HL-60 (cell line): ENCODE measurements around the gene TLK2.
"Not testable (repeated sequence)": the region's sequence is repeated elsewhere in the genome, so short reads cannot be mapped to it uniquely, and the experiment has no call there.

ENCODE experiments used
- DNase-seq, 2 experiments: peaks; one replicate each; pipeline ENCODE4 v3.0.0-alpha.2; 2010 to 2020; ENCODE audit warnings: low read depth in 1 of 2, low spot score in 1 of 2
- H3K27ac ChIP-seq: fragments of 250-450 bp; sonication (Bioruptor Pico); replicated peaks from 2 replicates; pipeline ENCODE4 v1.5.1; 2020; ENCODE audit warnings: mild to moderate bottlenecking, moderate library complexity
- H3K27me3 ChIP-seq: fragments of 250-450 bp; sonication (Bioruptor Pico); 2 replicates; pipeline ENCODE4 v1.5.1; 2021; ENCODE audit warnings: mild to moderate bottlenecking, moderate library complexity; ENCODE audit not compliant: insufficient read depth, poor library complexity, severe bottlenecking
- H3K4me3 ChIP-seq: replicated peaks from 2 replicates; pipeline ENCODE4 v1.5.1; 2011; ENCODE audit warnings: mild to moderate bottlenecking, control low read depth, low read length; ENCODE audit not compliant: insufficient read depth
- GABPA ChIP-seq: IDR thresholded peaks from 2 replicates; pipeline ENCODE4 v1.6.1; 2012; ENCODE audit warnings: low read depth
- POLR2AphosphoS5 ChIP-seq: IDR thresholded peaks from 2 replicates; pipeline ENCODE4 v1.6.1; 2012; ENCODE audit warnings: low read depth
- SPI1 ChIP-seq: IDR thresholded peaks from 2 replicates; pipeline ENCODE4 v1.6.1; 2012; ENCODE audit warnings: low read depth, mild to moderate bottlenecking, borderline replicate concordance
- long read RNA-seq: library from polyadenylated mRNA; unstranded; transcript quantifications from one replicate; pipeline ENCODE4 v2.0.0, GENCODE V29; 2020
- TF ChIP-seq, protein P1 (sequence below): IDR thresholded peaks from 2 replicates; pipeline ENCODE4 v1.6.1; 2012; ENCODE audit warnings: low read depth; ENCODE audit not compliant: insufficient replicate concordance
- TF ChIP-seq, protein P2 (sequence below): IDR thresholded peaks from one replicate; pipeline ENCODE4 v1.5.1; 2011; ENCODE audit warnings: low read length, control low read depth, inconsistent platforms; ENCODE audit not compliant: insufficient read depth

The TLK2 gene
- long read RNA-seq, partial matches to known transcripts, result 3 of 10 reads
- long read RNA-seq, other reads (novel, unspliced or antisense), result 4 of 10 reads

GRCh38 chr17:62478424-62478879 lies at the start of gene TLK2:
TLK2 (plus strand) TSS chr17:62478825; CDS start chr17:62481126, 2,301 bp downstream.
- peak within 1 kb of the TSS; percentile 78 for H3K27ac ChIP-seq
- H3K27me3 ChIP-seq, result no peaks in the 10 kb centered on the region
- peak; percentile 50 to 59 for DNase-seq
- peak within 1 kb of the TSS; percentile 49 for H3K4me3 ChIP-seq
- TF ChIP-seq, protein P1, sequence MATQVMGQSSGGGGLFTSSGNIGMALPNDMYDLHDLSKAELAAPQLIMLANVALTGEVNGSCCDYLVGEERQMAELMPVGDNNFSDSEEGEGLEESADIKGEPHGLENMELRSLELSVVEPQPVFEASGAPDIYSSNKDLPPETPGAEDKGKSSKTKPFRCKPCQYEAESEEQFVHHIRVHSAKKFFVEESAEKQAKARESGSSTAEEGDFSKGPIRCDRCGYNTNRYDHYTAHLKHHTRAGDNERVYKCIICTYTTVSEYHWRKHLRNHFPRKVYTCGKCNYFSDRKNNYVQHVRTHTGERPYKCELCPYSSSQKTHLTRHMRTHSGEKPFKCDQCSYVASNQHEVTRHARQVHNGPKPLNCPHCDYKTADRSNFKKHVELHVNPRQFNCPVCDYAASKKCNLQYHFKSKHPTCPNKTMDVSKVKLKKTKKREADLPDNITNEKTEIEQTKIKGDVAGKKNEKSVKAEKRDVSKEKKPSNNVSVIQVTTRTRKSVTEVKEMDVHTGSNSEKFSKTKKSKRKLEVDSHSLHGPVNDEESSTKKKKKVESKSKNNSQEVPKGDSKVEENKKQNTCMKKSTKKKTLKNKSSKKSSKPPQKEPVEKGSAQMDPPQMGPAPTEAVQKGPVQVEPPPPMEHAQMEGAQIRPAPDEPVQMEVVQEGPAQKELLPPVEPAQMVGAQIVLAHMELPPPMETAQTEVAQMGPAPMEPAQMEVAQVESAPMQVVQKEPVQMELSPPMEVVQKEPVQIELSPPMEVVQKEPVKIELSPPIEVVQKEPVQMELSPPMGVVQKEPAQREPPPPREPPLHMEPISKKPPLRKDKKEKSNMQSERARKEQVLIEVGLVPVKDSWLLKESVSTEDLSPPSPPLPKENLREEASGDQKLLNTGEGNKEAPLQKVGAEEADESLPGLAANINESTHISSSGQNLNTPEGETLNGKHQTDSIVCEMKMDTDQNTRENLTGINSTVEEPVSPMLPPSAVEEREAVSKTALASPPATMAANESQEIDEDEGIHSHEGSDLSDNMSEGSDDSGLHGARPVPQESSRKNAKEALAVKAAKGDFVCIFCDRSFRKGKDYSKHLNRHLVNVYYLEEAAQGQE, result no peak
- TF ChIP-seq SPI1 (no peak), POLR2AphosphoS5 (no peak), GABPA (no peak)
- TF ChIP-seq, protein P2, sequence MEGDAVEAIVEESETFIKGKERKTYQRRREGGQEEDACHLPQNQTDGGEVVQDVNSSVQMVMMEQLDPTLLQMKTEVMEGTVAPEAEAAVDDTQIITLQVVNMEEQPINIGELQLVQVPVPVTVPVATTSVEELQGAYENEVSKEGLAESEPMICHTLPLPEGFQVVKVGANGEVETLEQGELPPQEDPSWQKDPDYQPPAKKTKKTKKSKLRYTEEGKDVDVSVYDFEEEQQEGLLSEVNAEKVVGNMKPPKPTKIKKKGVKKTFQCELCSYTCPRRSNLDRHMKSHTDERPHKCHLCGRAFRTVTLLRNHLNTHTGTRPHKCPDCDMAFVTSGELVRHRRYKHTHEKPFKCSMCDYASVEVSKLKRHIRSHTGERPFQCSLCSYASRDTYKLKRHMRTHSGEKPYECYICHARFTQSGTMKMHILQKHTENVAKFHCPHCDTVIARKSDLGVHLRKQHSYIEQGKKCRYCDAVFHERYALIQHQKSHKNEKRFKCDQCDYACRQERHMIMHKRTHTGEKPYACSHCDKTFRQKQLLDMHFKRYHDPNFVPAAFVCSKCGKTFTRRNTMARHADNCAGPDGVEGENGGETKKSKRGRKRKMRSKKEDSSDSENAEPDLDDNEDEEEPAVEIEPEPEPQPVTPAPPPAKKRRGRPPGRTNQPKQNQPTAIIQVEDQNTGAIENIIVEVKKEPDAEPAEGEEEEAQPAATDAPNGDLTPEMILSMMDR, result no peak

- H3K4me3 ChIP-seq, DNase-seq, H3K27me3 ChIP-seq, H3K27ac ChIP-seq: not testable (repeated sequence)
Observed at GRCh38 chr17:62435251-62435650, 43.4 kb upstream of the TLK2 start.

DNA sequence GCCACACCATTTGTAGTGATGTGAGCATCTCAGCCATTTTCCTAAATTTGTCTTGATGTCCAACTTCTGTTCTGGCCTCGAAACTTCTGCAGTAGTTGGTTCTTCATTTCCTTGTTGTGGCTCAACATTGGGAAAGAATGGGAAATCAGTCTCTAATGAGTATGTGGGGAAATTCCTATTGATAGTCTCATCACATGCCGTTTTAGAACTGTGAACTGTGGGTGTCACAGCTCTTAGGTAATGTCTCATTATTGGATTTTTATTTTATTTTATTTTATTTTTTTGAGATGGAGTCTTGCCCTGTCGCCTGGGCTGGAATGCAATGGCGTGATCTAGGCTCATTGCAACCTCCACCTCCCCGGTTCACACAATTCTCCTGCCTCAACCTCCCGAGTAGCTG lies 37.4 kb upstream of the TLK2 start:
- H3K27ac ChIP-seq, DNase-seq, H3K4me3 ChIP-seq, H3K27me3 ChIP-seq: not testable (repeated sequence)

DNA sequence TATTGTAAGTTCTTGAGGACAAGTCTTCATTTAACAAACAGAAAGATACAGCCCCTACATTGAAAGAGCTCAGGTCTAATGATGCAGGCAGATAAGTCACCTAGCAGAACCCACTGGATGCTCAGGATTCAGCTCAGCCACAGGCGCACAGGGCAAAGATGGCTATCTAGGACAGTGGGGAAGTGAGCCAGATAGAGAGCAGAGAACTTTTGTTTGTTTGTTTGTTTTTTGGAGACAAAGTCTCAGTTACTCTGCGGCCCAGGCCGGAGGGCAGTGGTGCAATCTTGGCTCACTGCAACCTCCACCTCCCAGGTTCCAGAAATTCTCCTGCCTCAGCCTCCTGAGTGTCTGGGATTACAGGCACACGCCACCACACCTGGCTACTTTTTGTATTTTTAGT lies 34.6 kb upstream of the TLK2 start:
- TF ChIP-seq SPI1, result no peak
- no peak for TF ChIP-seq GABPA
- TF ChIP-seq, protein P2, result no peak
- TF ChIP-seq POLR2AphosphoS5, result no peak
- TF ChIP-seq, protein P1, result no peak
- H3K27me3 ChIP-seq, result no peaks in the 10 kb centered on the region
- H3K4me3 ChIP-seq, result no peak overlapping the region
- no peak overlapping the region for H3K27ac ChIP-seq
- DNase-seq, result no peak

- not testable (repeated sequence) for H3K4me3 ChIP-seq, DNase-seq, H3K27me3 ChIP-seq, H3K27ac ChIP-seq
Observed at GRCh38 chr17:62445791-62446190, 32.8 kb upstream of the TLK2 start.

GRCh38 chr17:62452195-62452594 lies 26.4 kb upstream of the TLK2 start:
- not testable (repeated sequence) for H3K4me3 ChIP-seq, DNase-seq, H3K27me3 ChIP-seq, H3K27ac ChIP-seq

DNA sequence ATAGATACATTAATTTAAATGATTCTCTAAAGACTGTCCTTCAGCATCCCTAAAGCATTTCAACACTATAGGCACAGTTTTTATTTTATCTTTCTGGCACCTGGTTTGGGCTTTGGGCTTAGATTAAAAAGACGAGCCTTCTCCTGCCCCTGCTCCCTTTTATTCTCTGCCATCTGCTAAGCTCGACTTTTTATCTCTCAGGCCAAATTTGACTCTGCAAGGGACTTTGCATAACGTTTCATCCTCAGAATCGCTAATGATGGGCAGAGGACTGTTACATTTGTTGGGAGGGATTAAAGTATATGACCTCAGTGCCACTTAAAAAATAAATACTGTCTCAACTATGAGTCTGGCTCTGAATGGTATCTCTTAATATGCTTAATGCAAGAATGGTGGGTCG lies 25.6 kb upstream of the TLK2 start:
- not testable (repeated sequence) for H3K4me3 ChIP-seq, DNase-seq, H3K27me3 ChIP-seq, H3K27ac ChIP-seq

GRCh38 chr17:62453656-62454055 lies 25.0 kb upstream of the TLK2 start:
- not testable (repeated sequence) for H3K4me3 ChIP-seq, DNase-seq, H3K27ac ChIP-seq, H3K27me3 ChIP-seq

GRCh38 chr17:62454111-62454510 lies 24.5 kb upstream of the TLK2 start:
- not testable (repeated sequence) for H3K27ac ChIP-seq, DNase-seq, H3K4me3 ChIP-seq, H3K27me3 ChIP-seq
